Measurements from ENCODE around the gene FILIP1.

DNA sequence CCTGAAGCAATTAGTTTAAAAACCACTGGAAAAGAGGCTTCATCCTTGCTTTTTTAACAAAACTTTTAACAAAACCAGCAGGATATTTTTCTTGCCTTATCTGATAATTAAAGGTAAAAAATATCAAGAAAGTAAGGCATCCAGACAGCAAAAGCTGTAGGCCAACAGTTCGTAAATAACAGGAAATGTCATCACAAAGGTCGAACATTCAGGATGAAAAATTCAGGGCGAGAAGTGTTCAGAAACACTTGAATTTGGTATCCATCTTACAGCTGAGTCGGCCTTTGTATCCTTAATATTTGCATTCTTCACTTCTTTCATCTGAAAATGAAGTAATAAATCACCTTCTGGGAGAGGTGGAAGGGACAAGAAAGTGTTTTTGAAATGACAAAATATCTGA is 8.2 kb upstream of the FILIP1 start:
- TF ChIP-seq EZH2 (IDR thresholded peaks at IDR 0.05; ENCODE audit: low read length, missing control alignments): no peak
- TF ChIP-seq, protein P1, sequence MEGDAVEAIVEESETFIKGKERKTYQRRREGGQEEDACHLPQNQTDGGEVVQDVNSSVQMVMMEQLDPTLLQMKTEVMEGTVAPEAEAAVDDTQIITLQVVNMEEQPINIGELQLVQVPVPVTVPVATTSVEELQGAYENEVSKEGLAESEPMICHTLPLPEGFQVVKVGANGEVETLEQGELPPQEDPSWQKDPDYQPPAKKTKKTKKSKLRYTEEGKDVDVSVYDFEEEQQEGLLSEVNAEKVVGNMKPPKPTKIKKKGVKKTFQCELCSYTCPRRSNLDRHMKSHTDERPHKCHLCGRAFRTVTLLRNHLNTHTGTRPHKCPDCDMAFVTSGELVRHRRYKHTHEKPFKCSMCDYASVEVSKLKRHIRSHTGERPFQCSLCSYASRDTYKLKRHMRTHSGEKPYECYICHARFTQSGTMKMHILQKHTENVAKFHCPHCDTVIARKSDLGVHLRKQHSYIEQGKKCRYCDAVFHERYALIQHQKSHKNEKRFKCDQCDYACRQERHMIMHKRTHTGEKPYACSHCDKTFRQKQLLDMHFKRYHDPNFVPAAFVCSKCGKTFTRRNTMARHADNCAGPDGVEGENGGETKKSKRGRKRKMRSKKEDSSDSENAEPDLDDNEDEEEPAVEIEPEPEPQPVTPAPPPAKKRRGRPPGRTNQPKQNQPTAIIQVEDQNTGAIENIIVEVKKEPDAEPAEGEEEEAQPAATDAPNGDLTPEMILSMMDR (conservative IDR thresholded peaks at IDR 0.05 in 1 of 2, IDR thresholded peaks at IDR 0.05 in 1 of 2; ENCODE audit: low read depth in 1 of 2, low read length in 2 of 2): no peak

All from fibroblast of lung (primary cell).